ENCODE data around the gene ACR. TPM values are rescaled to one million over a fixed set of nuclear protein-coding genes. Genes with fewer than 3 reads are reported as not detected.

The ACR gene
- total and polyA plus RNA-seq, 2 of the 8 experiments (the other 6 are each of a cell fraction or from before 2014, with no cell fraction given), result 0.56 TPM; not detected in 1

DNA sequence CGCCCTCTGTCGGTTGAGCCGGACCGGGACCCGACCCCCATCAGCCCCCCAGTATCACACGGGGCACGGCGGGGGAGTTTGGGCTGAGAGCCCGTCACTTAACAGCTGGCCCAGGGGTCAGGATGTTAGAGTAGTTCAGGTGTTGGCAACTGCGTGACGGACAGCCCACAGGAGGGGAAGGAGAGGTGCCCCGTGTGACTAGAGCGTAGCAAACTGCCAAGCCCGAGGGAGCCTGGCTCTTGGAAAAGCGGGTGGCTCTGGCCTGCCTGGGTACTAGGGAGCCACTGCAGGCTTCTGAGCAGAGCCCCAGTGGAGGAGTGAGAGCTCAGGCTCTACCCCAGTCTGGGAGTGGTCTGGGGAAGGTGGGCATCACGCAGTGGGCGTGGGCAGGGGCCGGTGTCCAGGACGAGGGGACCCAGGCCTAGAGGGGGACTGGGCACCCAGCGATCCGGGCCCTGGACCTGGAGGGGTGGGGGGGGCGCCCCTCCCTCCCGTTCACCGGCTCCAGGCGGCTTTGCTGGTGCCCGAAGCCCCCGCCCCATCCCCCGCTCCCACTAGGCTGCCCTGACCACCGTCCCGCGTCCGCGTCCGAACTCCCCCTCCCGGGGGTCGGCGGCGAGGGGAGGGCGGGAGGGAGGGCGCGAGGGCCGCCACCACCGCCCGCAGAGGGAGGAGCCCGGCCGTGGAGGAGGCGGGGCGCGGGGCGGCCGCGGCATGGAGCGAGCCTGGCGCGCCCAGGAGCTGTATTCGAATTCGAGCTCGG lies 41.0 kb upstream of the ACR start (continued):
- TF ChIP-seq HDAC2 (IDR thresholded peaks at IDR 0.05; ENCODE audit: borderline replicate concordance in 1 of 2, low read depth in 2 of 2, low read length in 2 of 2) (0 out of 4 replicates have a peak, but pooled peaks of 1 of the 2 experiments have one; percentile 64), EZH2 (IDR thresholded peaks at IDR 0.05; ENCODE audit: low read depth, low read length, severe bottlenecking) (no peak), SP2 (IDR thresholded peaks at IDR 0.05; ENCODE audit: low read length) (no peak), ASH2L (IDR thresholded peaks at IDR 0.05; ENCODE audit: low read length) (no peak), SRF (IDR thresholded peaks at IDR 0.05; ENCODE audit: low read depth, low read length) (no peak), SIN3A (conservative IDR thresholded peaks at IDR 0.05 in 1 of 2, IDR thresholded peaks at IDR 0.05 in 1 of 2; ENCODE audit: low read depth in 1 of 2, low read length in 2 of 2) (no peak; a peak in 1 of 4 replicates), RAD21 (IDR thresholded peaks at IDR 0.05 in 1 of 2, conservative IDR thresholded peaks at IDR 0.05 in 1 of 2; ENCODE audit: low read depth in 2 of 2, low read length in 2 of 2) (peak in 1 of 2 experiments; percentile 70; a peak in 3 of 4 replicates), MAFK (IDR thresholded peaks at IDR 0.05; ENCODE audit: low read depth, low read length) (no peak), KDM1A (IDR thresholded peaks at IDR 0.05; ENCODE audit: borderline replicate concordance, low read length) (peak; percentile 88; the same call in 1 of the 2 replicates), SP4 (IDR thresholded peaks at IDR 0.05; ENCODE audit: low read length) (no peak)
- TF ChIP-seq, protein P1, sequence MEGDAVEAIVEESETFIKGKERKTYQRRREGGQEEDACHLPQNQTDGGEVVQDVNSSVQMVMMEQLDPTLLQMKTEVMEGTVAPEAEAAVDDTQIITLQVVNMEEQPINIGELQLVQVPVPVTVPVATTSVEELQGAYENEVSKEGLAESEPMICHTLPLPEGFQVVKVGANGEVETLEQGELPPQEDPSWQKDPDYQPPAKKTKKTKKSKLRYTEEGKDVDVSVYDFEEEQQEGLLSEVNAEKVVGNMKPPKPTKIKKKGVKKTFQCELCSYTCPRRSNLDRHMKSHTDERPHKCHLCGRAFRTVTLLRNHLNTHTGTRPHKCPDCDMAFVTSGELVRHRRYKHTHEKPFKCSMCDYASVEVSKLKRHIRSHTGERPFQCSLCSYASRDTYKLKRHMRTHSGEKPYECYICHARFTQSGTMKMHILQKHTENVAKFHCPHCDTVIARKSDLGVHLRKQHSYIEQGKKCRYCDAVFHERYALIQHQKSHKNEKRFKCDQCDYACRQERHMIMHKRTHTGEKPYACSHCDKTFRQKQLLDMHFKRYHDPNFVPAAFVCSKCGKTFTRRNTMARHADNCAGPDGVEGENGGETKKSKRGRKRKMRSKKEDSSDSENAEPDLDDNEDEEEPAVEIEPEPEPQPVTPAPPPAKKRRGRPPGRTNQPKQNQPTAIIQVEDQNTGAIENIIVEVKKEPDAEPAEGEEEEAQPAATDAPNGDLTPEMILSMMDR (IDR thresholded peaks at IDR 0.05; ENCODE audit: control extremely low read depth in 1 of 3, insufficient read depth in 1 of 3, low read depth in 1 of 3, low read length in 3 of 3), result peak; percentile 71 to 77 (median 76)

Measured in H1 (cell line).